Natural killer cell (primary cell): ENCODE data around the gene ZFTA. TPM values are rescaled to one million over a fixed set of nuclear protein-coding genes. Genes with fewer than 3 reads are reported as not detected.

Source experiments
- ATAC-seq, 3 donors: fragments of 150-1000 bp in 2 of 3; fragments of 200-7000 bp in 1 of 3; cut with Tn5 transposase; 1 replicate in 1 of 3; 2 replicates in 2 of 3; pipeline ENCODE4 v1.10.0; 2021; ENCODE audit warnings: mild to moderate bottlenecking in 2 of 3, moderate library complexity in 2 of 3
- DNase-seq, 2 donors: peaks; one replicate each; pipeline versions ENCODE4 v3.0.0 to v3.0.0-alpha.2; 2013 to 2021; ENCODE audit warnings: mixed read lengths in 1 of 2
- H3K27ac ChIP-seq: one replicate; pipeline ENCODE4 v1.5.1; 2013; ENCODE audit warnings: mild to moderate bottlenecking, low read length
- H3K27me3 ChIP-seq: one replicate; pipeline ENCODE4 v1.6.1; 2013; ENCODE audit warnings: low read length; ENCODE audit not compliant: control insufficient read depth, insufficient read depth
- H3K36me3 ChIP-seq: one replicate; pipeline ENCODE4 v1.6.1; 2013; ENCODE audit warnings: low read length; ENCODE audit not compliant: control insufficient read depth, insufficient read depth
- H3K4me1 ChIP-seq: one replicate; pipeline ENCODE4 v1.6.1; 2013; ENCODE audit warnings: low read length; ENCODE audit not compliant: control insufficient read depth, insufficient read depth
- H3K4me3 ChIP-seq: one replicate; pipeline ENCODE4 v1.5.1; 2013; ENCODE audit warnings: low read length
- H3K9me3 ChIP-seq: one replicate; pipeline ENCODE4 v1.6.1; 2013; ENCODE audit warnings: low read length; ENCODE audit not compliant: control insufficient read depth, insufficient read depth
- H3K27ac Mint-ChIP-seq, 2 donors: one replicate each; pipeline ENCODE4 v1.8.0; 2022; ENCODE audit warnings: mild to moderate bottlenecking in 2 of 2, mixed read lengths in 2 of 2, moderate library complexity in 1 of 2
- H3K27me3 Mint-ChIP-seq, 2 donors: one replicate each; pipeline ENCODE4 v1.8.0; 2022; ENCODE audit warnings: low read depth in 2 of 2, mixed read lengths in 2 of 2
- H3K36me3 Mint-ChIP-seq: one replicate; pipeline ENCODE4 v1.8.0; 2022; ENCODE audit warnings: mixed read lengths
- H3K4me1 Mint-ChIP-seq, 2 donors: one replicate each; pipeline ENCODE4 v1.8.0; 2022; ENCODE audit warnings: mixed read lengths in 2 of 2
- H3K4me3 Mint-ChIP-seq: one replicate; pipeline ENCODE4 v1.8.0; 2022; ENCODE audit warnings: mild to moderate bottlenecking, moderate library complexity, mixed read lengths
- H3K9me3 Mint-ChIP-seq, 2 donors: one replicate each; pipeline ENCODE4 v1.8.0; 2022; ENCODE audit warnings: mixed read lengths in 2 of 2
- WGBS: methylation state at CpG from one replicate; pipeline ENCODE4 v1.1.7; 2013; ENCODE audit warnings: missing lambda C conversion rate; ENCODE audit not compliant: insufficient coverage; 5-methylcytosine and 5-hydroxymethylcytosine counted together
- intact Hi-C: fragments of 100-400 bp; cut with micrococcal nuclease; formaldehyde crosslinking; loops from one replicate; pipeline ENCODE4 v1.14.2; 2022
- total RNA-seq, 4 donors: library from RNA; stranded (reverse); fragments of 120-200 nt in 1 of 4; gene quantifications; one replicate each; pipeline versions ENCODE4 v1.2.3 to v1.2.4, GENCODE V29; 2013 to 2022
- TF ChIP-seq, protein P1 (sequence below): fragments of 200-600 bp; IDR thresholded peaks from one replicate; pipeline ENCODE4 v1.8.0; 2022; ENCODE audit warnings: antibody characterized with exemption

The ZFTA gene
- total RNA-seq, 3 donors from 2014 or later (not counting 1 experiment from before 2014, with no cell fraction given) = 3.7 to 5.3 (median 4.8) TPM

GRCh38 chr11:63765688-63766241 lies 2.8 kb downstream of the ZFTA start:
- DNase-seq (no peak), ATAC-seq (no peak)
- no peaks in the 10 kb centered on the region for H3K36me3 Mint-ChIP-seq
- H3K4me3 Mint-ChIP-seq = peak overlapping the region; percentile 98
- 88% methylated on average over 18 of the region's 18 CpGs for WGBS
- peaks cover 22% of the 10 kb centered on the region for H3K4me1 ChIP-seq
- no peaks in the 10 kb centered on the region for H3K9me3 Mint-ChIP-seq
- intact Hi-C loops = loop anchor here (5.0 kb wide), 1 partner anchor 182 kb away; no protein-coding TSS in a partner anchor
- H3K27ac Mint-ChIP-seq = no peak overlapping the region
- no peaks in the 10 kb centered on the region for H3K9me3 ChIP-seq
- H3K4me3 ChIP-seq = no peak overlapping the region
- TF ChIP-seq, protein P1, sequence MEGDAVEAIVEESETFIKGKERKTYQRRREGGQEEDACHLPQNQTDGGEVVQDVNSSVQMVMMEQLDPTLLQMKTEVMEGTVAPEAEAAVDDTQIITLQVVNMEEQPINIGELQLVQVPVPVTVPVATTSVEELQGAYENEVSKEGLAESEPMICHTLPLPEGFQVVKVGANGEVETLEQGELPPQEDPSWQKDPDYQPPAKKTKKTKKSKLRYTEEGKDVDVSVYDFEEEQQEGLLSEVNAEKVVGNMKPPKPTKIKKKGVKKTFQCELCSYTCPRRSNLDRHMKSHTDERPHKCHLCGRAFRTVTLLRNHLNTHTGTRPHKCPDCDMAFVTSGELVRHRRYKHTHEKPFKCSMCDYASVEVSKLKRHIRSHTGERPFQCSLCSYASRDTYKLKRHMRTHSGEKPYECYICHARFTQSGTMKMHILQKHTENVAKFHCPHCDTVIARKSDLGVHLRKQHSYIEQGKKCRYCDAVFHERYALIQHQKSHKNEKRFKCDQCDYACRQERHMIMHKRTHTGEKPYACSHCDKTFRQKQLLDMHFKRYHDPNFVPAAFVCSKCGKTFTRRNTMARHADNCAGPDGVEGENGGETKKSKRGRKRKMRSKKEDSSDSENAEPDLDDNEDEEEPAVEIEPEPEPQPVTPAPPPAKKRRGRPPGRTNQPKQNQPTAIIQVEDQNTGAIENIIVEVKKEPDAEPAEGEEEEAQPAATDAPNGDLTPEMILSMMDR = no peak
- H3K36me3 ChIP-seq = no peaks in the 10 kb centered on the region
- no peak overlapping the region for H3K27ac ChIP-seq
- H3K4me1 Mint-ChIP-seq = peaks cover 9 to 11% of the 10 kb centered on the region in 2 donors
- peaks cover 12% of the 10 kb centered on the region for H3K27me3 ChIP-seq
- peaks cover 0 to 2% of the 10 kb centered on the region in 2 donors for H3K27me3 Mint-ChIP-seq

DNA sequence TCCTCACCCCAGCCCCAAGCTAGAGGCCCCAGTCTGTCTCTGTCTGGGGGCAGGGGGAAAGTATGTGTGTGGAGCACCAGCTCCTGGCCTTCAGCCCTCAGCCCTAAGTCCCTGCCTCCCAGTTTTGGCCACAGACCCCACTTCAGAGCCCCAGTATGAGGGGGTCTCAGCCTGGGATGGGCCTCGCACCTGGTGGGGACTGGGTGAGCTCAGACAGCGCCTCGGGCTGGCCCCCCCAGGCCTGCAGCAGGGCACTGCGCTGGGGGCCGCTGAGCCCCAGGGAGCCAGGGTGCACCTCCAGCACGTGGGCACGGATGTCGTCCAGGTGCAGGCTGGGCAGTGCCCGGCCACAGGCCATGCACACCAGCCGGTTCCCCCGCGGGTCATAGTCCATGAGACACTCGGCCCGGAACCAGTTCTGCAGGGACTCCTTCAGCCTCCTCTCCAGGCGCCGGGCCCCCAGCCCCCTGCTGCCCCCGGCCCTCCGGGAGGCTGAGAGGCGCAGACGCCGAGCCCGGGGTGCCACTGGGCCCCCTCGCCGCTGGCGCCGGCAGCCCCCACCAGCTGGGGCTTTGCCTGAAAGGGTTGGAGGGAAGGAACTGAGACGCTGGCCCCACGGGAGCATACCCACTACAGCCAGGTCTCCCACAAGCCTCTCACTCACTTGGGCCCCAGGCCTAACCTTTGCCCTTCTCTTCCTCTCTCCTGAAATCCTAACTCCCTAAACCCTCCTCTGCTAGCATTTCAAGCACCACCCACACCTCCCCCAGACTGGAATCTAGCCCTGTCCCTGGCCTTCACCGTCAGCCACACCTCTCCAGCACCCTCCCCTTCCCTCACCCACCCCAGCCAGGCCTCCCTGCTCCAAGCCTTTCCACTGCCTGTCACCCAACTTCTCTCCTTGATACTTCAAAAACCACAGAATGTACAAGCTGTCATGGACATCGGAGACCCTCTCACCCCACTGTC lies 3.6 kb downstream of the ZFTA start:
- no peak overlapping the region for H3K27ac ChIP-seq
- H3K27me3 ChIP-seq = peaks cover 6% of the 10 kb centered on the region
- intact Hi-C loops = loop anchor here (5.0 kb wide), 1 partner anchor 182 kb away; no protein-coding TSS in a partner anchor
- Mint-ChIP-seq H3K36me3 (no peaks in the 10 kb centered on the region), H3K9me3 (no peaks in the 10 kb centered on the region), H3K4me3 (no peak overlapping the region), H3K27me3 (peaks cover 0 to 2% of the 10 kb centered on the region in 2 donors), H3K27ac (no peak overlapping the region), H3K4me1 (peaks cover 8 to 9% of the 10 kb centered on the region in 2 donors)
- WGBS = 95% methylated on average over 29 of the region's 30 CpGs
- no peaks in the 10 kb centered on the region for H3K36me3 ChIP-seq
- no peak for DNase-seq
- no peak overlapping the region for H3K4me3 ChIP-seq
- no peaks in the 10 kb centered on the region for H3K9me3 ChIP-seq
- peaks cover 20% of the 10 kb centered on the region for H3K4me1 ChIP-seq
- TF ChIP-seq, protein P1 = no peak
- no peak for ATAC-seq

DNA sequence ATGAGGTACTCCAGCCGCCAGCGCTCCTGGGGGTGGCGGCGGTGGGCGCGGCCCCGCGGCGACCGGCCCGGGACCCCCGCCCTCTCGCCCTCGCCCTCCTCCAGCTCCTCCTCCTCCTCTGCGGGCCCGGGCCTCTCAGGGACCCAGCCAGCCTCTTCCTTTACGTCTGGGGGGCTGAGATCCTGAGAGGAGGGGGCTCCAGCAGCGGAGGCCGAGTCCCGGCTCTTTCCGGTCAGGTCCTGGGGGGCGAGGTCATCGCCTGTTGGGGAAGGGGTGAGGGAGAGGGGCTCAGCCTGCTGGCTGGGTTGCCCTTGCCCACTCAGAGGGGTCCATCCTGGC lies 4.3 kb downstream of the ZFTA start:
- H3K9me3 ChIP-seq = no peaks in the 10 kb centered on the region
- Mint-ChIP-seq H3K27ac (no peak overlapping the region), H3K4me3 (no peak overlapping the region), H3K9me3 (no peaks in the 10 kb centered on the region), H3K4me1 (peaks cover 7 to 9% of the 10 kb centered on the region in 2 donors), H3K27me3 (peaks cover 0 to 2% of the 10 kb centered on the region in 2 donors), H3K36me3 (no peaks in the 10 kb centered on the region)
- ATAC-seq (no peak), DNase-seq (no peak)
- H3K4me3 ChIP-seq = no peak overlapping the region
- no peak overlapping the region for H3K27ac ChIP-seq
- intact Hi-C loops = no loop called here
- peaks cover 13% of the 10 kb centered on the region for H3K4me1 ChIP-seq
- peaks cover under 1% of the 10 kb centered on the region for H3K27me3 ChIP-seq
- TF ChIP-seq, protein P1 = no peak
- WGBS = 96% methylated on average over 23 of the region's 23 CpGs
- no peaks in the 10 kb centered on the region for H3K36me3 ChIP-seq
